ENCODE data around the gene GOLGA3.
"Not testable (repeated sequence)": the region's sequence is repeated elsewhere in the genome, so short reads cannot be mapped to it uniquely, and the experiment has no call there.

Gene GOLGA3

GRCh38 chr12:132753670-132754069, 75.0 kb downstream of the GOLGA3 start:
- not testable (repeated sequence) for DNase-seq (ENCODE audit: low read depth)

DNA sequence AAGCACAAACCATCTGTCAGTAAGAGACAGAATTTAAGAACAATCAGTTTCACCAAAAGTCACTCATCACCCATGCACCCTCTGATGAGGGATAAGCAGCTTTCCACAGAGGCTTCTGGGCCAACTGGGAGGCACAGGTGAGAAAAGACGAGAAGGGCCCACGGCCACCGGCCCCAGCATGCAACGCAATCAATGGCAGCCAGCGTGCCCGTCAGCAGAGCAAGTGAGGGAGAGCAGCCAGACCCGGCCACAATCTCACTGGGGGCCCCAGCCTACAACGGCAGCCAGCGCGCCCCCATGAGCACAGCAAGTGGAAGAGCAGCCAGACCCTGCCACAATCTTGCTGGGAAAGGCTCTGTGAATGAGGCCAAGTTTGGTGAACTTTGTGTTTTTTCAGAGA, 80.3 kb downstream of the GOLGA3 start:
- DNase-seq (ENCODE audit: low read depth) = no peak

- DNase-seq (ENCODE audit: low read depth) = no peak
Measured at GRCh38 chr12:132747896-132748295, 80.8 kb downstream of the GOLGA3 start.

DNA sequence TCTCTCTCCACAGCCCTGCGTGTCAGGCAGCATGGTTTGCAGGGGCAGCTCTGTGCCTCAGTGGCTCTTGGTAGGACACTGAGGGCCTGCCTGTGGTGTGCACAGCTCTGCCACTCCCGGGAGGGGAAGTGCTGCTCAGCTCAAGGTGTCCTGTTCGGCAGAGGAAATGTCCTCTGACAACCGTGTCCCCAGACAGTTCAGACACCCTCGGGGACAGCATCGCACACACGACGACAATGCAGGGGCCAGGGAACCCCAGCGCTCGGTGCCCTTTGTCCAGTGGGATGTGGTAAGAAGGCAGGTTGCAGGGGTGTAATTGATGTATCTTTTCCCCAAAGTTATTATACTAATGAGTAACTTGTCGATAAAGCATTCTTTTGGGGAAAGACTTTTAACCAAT, 81.3 kb downstream of the GOLGA3 start:
- no peak for DNase-seq (ENCODE audit: low read depth)

DNA sequence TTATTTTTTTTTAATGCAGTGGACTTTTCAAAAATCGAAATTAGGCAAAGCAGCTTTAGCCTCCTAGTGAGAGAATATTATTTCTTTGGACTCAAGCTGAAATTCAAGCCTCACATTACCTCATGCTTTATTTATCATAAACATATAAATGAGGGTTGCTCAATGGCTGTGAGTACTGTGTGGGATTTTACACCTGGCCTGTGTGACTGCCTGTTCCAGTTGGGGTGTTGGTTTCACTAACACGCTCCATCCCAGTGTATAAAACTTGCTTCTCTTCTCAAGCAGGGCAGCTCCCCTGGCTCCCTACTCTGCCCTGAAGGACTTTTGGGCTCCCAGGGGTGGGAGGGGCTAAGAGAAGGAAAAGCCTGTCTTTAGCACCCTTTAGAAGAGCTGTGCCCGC, 82.1 kb downstream of the GOLGA3 start:
- no peak for DNase-seq (ENCODE audit: low read depth)

DNA sequence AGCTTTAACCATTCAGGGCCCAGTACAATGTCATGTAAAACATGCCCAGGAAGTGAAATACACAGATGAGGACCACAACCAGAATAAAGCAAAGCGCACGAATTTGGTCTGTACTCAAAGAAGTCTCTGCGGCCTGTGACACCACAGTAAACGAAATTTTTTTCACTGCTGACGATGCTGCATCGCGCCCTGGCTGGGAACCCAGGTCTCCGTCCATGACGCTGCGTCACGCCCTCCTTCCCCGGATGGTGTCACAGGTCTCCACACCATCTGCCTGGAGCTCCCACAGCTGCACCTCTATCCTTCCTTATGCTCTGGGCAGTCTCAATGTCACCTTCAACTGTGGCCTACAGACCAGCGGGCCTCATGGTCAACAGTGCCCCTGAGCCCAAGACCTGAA, 84.8 kb downstream of the GOLGA3 start:
- no peak for DNase-seq (ENCODE audit: low read depth)

GRCh38 chr12:132741620-132742019, 87.0 kb downstream of the GOLGA3 start:
- no peak for DNase-seq (ENCODE audit: low read depth)

DNA sequence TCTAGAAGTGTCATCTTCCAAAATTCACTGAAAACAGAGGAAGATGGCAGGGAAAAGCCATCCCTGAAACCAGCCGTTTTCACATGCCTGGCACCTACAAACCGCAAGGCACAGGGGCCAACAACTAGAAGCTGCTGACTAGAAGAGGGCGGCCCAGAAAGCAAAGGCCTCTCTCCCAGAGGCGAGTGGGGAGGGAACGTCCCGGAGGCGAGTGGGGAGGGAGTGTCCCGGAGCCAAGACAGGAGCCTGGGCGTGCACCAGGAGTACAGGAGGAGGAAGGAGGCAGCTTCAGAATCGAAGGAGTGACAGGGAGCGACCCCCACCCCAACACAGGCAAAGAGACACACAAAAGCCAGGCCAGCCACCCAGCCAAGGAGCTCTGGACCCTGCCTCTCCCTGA, 88.0 kb downstream of the GOLGA3 start:
- DNase-seq (ENCODE audit: low read depth) = no peak

DNA sequence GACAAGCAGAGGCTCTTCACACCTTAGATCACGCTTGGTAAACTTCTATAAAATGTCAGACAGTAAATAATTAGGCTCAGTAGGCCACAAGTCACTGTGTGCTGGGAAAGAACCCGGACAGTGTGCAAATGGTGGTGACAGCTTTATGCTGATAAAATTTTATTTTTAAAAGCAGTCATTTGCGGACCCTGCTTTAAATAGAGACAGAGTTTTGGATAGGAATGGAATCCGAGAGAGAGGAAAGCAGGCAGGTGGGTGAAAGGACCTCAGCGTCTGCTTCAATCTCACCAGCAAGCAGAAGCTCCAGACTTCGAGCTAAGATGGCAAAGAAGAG, 88.4 kb downstream of the GOLGA3 start:
- DNase-seq (ENCODE audit: low read depth) = no peak

GRCh38 chr12:132739600-132740312, 88.9 kb downstream of the GOLGA3 start:
- DNase-seq (ENCODE audit: low read depth) = no peak

- DNase-seq (ENCODE audit: low read depth) = no peak
Measured at GRCh38 chr12:132736913-132737312, 91.8 kb downstream of the GOLGA3 start.

DNA sequence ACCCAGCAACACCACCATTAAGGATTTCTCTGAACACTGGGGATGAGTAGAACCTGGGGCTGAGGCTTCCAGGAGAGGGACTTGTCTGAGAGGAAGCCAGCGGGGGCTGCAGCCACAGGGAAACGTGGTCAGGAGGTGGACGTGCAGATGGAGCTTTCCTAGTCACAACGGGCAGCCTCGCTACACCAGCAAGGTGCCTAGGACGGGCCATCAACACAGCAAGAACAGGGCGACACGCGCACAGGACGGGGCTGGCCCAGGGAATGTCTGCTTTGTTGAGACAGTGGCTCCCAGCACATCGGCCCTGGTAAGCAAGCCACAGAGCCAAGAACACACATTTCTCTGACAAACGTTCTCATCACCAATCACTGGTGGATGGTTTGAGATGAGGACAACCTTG, 92.3 kb downstream of the GOLGA3 start:
- DNase-seq (ENCODE audit: low read depth) = no peak

DNA sequence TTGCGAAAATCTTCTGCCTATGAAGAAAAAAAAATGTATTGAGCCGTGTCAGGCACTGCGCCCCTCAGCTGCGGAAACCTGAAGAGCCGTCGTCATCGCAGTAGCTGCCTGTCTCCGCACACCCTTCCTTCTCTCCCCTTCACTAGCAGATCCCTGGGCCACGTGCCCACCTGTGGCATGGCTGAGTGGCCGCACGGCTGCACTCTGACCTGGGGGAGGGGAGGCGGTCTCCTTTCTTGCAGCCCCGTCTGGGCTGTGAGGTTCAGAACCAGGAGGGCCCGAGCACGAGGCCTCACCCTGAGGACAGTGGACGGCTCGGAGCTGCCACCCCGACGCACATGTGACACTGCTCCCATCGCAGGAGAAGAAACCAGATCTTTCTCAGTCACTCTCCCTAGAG, 93.2 kb downstream of the GOLGA3 start:
- no peak for DNase-seq (ENCODE audit: low read depth)

- DNase-seq (ENCODE audit: low read depth) = no peak
Measured at GRCh38 chr12:132734206-132734605, 94.5 kb downstream of the GOLGA3 start.

DNA sequence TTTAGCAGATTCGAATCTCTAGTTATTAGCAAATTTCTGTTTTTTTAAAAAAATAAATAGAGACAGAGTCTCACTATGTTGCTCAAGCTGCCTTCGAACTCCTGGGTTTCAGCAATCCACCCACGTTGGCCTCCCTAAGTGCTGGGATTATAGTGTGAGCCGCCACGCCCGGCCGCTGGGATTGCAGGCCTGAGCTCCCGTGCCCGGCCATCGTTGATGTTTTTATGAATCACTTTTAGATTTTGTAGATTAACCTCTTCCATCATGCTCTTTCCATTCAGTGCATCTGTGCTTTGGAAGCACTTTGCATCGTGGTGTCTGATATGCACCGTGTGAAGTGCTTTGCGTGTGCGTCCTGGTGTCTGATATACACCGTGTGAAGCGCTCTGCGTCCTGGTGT, 97.1 kb downstream of the GOLGA3 start:
- no peak for DNase-seq (ENCODE audit: low read depth)

- DNase-seq (ENCODE audit: low read depth) = no peak
Measured at GRCh38 chr12:132730353-132730752, 98.3 kb downstream of the GOLGA3 start.

GRCh38 chr12:132729541-132730320, 98.9 kb downstream of the GOLGA3 start:
- no peak for DNase-seq (ENCODE audit: low read depth)

DNA sequence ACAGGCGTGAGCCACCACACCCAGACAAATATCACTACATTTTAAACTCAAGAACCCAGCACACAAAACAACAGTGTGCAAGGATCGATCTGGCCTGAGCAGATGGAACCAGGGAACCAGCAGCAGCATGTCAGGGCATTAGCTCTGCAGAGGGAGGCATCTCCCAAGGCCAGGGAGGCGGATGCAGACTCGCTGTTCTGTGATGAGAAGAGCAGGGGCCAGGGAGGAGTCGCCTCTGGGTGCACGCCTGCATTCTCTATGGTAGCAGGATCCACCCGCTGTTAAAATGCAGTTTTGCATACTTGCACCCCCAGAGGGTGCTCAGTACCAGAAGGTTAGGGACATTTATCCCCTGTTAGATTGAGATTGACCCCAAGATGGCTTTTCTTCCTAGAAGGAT, 100.2 kb downstream of the GOLGA3 start:
- DNase-seq (ENCODE audit: low read depth) = no peak

DNA sequence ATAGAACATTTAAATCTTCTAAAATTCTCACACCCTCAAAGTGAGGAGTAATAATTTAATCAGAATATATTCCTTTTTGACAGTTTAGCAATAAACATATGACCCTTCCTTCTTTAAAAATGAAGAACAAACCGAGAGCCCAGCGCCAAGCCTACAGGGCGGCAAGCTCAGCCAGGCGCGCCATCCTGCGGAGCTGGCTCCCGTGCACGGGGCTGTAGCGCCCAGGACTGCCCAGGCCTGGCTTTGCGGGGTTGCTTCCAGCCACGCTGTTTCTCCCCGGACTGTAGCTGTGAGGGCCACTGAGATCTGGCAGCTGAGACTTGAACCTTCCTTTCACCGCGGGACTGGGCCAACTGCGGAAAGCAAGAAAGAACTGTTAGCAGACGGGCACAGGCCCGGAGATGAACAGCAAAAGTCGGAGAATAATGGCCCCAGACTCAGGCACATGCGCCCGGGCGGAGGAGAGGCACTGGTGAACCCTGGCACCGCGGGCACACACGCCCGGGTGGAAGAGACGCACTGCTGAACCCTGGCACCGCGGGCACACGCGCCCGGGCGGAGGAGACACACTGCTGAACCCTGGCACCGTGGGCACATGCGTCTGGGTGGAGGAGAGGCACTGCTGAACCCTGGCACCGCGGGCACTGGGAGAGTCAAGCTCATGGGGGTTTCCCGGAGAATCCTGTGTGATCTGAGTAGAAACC, 101.4 kb downstream of the GOLGA3 start:
- DNase-seq (ENCODE audit: low read depth) = no peak

GRCh38 chr12:132726386-132726785, 102.3 kb downstream of the GOLGA3 start:
- DNase-seq (ENCODE audit: low read depth) = no peak

- DNase-seq (ENCODE audit: low read depth) = no peak
Measured at GRCh38 chr12:132724506-132725241, 104.0 kb downstream of the GOLGA3 start.

GRCh38 chr12:132723764-132724140, 104.9 kb downstream of the GOLGA3 start:
- DNase-seq (ENCODE audit: low read depth) = no peak
